HepG2 (cell line): ENCODE data around the gene GFY. TPM values are rescaled to one million over a fixed set of nuclear protein-coding genes. Genes with fewer than 3 reads are reported as not detected.

Source experiments
- ADNP ChIP-seq: sonication (generic); formaldehyde crosslinking; IDR thresholded peaks from 2 replicates; pipeline ENCODE4 v1.4.0; 2020; ENCODE audit warnings: missing genetic modification reagents
- ATF4 ChIP-seq, 2 experiments: fragments of 450-650 bp in 1 of 2; sonication (generic) in 1 of 2; formaldehyde crosslinking; IDR thresholded peaks; 2 replicates each; pipeline versions ENCODE4 v1.5.0 to v1.8.0; 2020 to 2022; ENCODE audit warnings: mild to moderate bottlenecking in 1 of 2, missing genetic modification reagents in 1 of 2
- FOXO1 ChIP-seq: sonication (generic); formaldehyde crosslinking; IDR thresholded peaks from 2 replicates; pipeline ENCODE4 v1.4.0; 2020; ENCODE audit warnings: missing genetic modification reagents
- HDAC6 ChIP-seq: fragments of 200-600 bp; sonication (generic); IDR thresholded peaks from 2 replicates; pipeline ENCODE4 v1.7.0; 2017; ENCODE audit warnings: mild to moderate bottlenecking, antibody characterized with exemption, low read length, low read depth
- JUND ChIP-seq: sonication (generic); formaldehyde crosslinking; IDR thresholded peaks from 2 replicates; pipeline ENCODE4 v1.8.0; 2022; ENCODE audit warnings: mild to moderate bottlenecking, missing genetic modification reagents
- NFKBIZ ChIP-seq: IDR thresholded peaks from 2 replicates; pipeline ENCODE4 v1.6.1; 2018; ENCODE audit warnings: missing genetic modification reagents, missing compliant biosample characterization
- PAX8 ChIP-seq: sonication (generic); formaldehyde crosslinking; IDR thresholded peaks from 2 replicates; pipeline ENCODE4 v1.8.0; 2022; ENCODE audit warnings: mild to moderate bottlenecking, missing genetic modification reagents, borderline replicate concordance
- TBX3 ChIP-seq: fragments of 450-650 bp; IDR thresholded peaks from 2 replicates; pipeline ENCODE4 v1.6.1; 2017; ENCODE audit warnings: antibody characterized with exemption, mild to moderate bottlenecking, inconsistent platforms, borderline replicate concordance
- TMF1 ChIP-seq: sonication (generic); formaldehyde crosslinking; IDR thresholded peaks from 2 replicates; pipeline ENCODE4 v1.8.1; 2022; ENCODE audit warnings: low read depth, missing genetic modification reagents
- ZFP37 ChIP-seq: sonication (generic); formaldehyde crosslinking; IDR thresholded peaks from 2 replicates; pipeline ENCODE4 v1.4.0; 2020; ENCODE audit warnings: missing genetic modification reagents, borderline replicate concordance
- ZMAT5 ChIP-seq: sonication (generic); formaldehyde crosslinking; IDR thresholded peaks from 2 replicates; pipeline ENCODE4 v1.5.0; 2020; ENCODE audit warnings: mild to moderate bottlenecking, low read depth, missing genetic modification reagents, borderline replicate concordance
- ZNF354B ChIP-seq: sonication (generic); formaldehyde crosslinking; IDR thresholded peaks from 2 replicates; pipeline ENCODE4 v1.8.0; 2022; ENCODE audit warnings: mild to moderate bottlenecking, missing genetic modification reagents
- ZNF382 ChIP-seq: sonication (generic); formaldehyde crosslinking; IDR thresholded peaks from 2 replicates; pipeline ENCODE4 v1.5.0; 2020; ENCODE audit warnings: missing genetic modification reagents, mild to moderate bottlenecking, borderline replicate concordance
- ZNF782 ChIP-seq: sonication (generic); formaldehyde crosslinking; IDR thresholded peaks from 2 replicates; pipeline ENCODE4 v1.4.0; 2020; ENCODE audit warnings: missing genetic modification reagents, mild to moderate bottlenecking, borderline replicate concordance
- ZNF788 ChIP-seq: sonication (generic); formaldehyde crosslinking; IDR thresholded peaks from 2 replicates; pipeline ENCODE4 v1.5.0; 2020; ENCODE audit warnings: mild to moderate bottlenecking, missing genetic modification reagents, borderline replicate concordance
- polyA plus RNA-seq, 8 experiments: library from polyadenylated mRNA; depleted of rRNA in 3 of 8; stranded (reverse) in 7 of 8; unstranded in 1 of 8; fragments of >200 nt; fragmentation: Illumina TruSeq in 4 of 8; extraction: Trizol in 4 of 8; gene quantifications; 2 replicates each; pipeline versions ENCODE4 v1.2.1 to v1.2.3, GENCODE V29; 2011 to 2016; ENCODE audit warnings: low read depth in 4 of 8, missing spikeins in 1 of 8, mixed read lengths in 1 of 8; ENCODE audit not compliant: insufficient read depth in 1 of 8
- total RNA-seq, 5 experiments: library from RNA; depleted of rRNA; stranded (reverse); fragments of >200 nt; fragmentation: Illumina TruSeq; extraction: Trizol; gene quantifications; 2 replicates each; pipeline ENCODE4 v1.2.3, GENCODE V29; 2016; ENCODE audit warnings: low read depth in 1 of 5
- TF ChIP-seq, protein P1 (sequence below): sonication (generic); formaldehyde crosslinking; IDR thresholded peaks from 2 replicates; pipeline ENCODE4 v1.4.0; 2020; ENCODE audit warnings: mild to moderate bottlenecking, missing genetic modification reagents
- TF ChIP-seq, protein P2 (sequence below), 2 experiments: sonication (generic) in 1 of 2; formaldehyde crosslinking in 1 of 2; IDR thresholded peaks; 2 replicates each; pipeline versions ENCODE4 v1.5.1 to v1.6.1; 2011 to 2020; ENCODE audit warnings: borderline replicate concordance in 1 of 2, low read depth in 1 of 2, low read length in 1 of 2, mild to moderate bottlenecking in 1 of 2, missing genetic modification reagents in 1 of 2, moderate library complexity in 1 of 2

Gene GFY
- total and polyA plus RNA-seq, 2 of the 13 experiments (the other 11 are each of a cell fraction or from before 2014, with no cell fraction given) = not detected

GRCh38 chr19:49473868-49474541, 48.8 kb downstream of the GFY start, which contains the start of gene FLT3LG (continued):
- TF ChIP-seq, protein P1, sequence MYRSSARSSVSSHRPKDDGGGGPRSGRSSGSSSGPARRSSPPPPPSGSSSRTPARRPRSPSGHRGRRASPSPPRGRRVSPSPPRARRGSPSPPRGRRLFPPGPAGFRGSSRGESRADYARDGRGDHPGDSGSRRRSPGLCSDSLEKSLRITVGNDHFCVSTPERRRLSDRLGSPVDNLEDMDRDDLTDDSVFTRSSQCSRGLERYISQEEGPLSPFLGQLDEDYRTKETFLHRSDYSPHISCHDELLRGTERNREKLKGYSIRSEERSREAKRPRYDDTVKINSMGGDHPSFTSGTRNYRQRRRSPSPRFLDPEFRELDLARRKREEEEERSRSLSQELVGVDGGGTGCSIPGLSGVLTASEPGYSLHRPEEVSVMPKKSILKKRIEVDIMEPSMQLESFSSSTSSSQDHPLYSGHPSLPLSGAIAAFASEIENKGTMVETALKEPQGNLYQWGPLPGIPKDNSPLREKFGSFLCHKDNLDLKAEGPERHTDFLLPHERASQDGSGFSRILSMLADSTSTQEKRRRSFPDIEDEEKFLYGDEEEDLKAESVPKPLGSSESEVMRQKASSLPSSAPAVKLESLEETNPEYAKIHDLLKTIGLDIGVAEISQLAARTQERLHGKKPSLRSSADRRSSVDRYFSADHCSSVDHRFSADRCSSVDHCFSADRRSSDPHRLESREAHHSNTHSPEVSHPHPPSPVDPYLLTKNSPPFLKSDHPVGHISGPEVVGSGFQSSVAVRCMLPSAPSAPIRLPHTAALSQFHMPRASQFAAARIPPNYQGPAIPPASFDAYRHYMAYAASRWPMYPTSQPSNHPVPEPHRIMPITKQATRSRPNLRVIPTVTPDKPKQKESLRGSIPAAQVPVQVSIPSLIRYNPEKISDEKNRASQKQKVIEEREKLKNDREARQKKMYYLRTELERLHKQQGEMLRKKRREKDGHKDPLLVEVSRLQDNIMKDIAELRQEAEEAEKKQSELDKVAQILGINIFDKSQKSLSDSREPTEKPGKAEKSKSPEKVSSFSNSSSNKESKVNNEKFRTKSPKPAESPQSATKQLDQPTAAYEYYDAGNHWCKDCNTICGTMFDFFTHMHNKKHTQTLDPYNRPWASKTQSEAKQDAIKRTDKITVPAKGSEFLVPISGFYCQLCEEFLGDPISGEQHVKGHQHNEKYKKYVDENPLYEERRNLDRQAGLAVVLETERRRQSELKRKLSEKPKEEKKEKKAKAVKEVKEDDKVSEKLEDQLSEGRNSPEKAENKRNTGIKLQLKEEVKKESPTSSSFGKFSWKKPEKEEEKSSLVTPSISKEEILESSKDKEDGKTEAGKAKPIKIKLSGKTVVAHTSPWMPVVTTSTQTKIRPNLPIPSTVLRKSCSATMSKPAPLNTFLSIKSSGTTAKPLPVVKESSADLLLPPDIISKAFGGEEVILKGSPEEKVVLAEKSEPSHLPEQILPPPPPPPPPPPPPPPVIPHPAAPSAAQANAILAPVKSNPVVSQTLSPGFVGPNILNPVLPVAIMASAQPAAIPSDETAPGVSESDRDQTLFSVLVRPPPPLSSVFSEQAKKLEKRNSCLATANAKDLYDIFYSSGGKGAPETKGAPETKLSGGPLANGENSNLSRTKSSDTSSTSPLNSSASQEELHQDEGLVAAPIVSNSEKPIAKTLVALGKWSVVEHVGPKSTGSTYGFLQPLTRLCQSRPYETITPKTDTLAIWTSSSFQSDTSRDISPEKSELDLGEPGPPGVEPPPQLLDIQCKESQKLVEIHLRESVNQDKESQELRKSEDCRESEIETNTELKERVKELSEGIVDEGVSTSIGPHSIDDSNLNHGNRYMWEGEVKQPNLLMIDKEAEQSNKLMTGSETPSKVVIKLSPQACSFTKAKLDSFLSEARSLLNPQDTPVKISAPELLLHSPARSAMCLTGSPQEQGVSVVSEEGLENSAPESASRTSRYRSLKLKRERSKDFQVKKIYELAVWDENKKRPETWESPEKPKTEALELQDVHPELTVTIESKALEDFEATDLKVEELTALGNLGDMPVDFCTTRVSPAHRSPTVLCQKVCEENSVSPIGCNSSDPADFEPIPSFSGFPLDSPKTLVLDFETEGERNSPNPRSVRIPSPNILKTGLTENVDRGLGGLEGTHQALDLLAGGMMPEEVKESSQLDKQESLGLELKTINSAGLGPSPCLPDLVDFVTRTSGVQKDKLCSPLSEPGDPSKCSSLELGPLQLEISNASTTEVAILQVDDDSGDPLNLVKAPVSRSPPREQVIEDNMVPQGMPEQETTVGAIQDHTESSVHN (CRISPR knock-in tag) = no peak
- TF ChIP-seq ADNP (CRISPR knock-in tag) (no peak), ZNF354B (CRISPR knock-in tag) (no peak), ZNF788 (CRISPR knock-in tag) (peak; percentile 61; the same call in 1 of the 2 replicates), FOXO1 (CRISPR knock-in tag) (no peak), TMF1 (CRISPR knock-in tag) (no peak), ZNF382 (CRISPR knock-in tag) (no peak), HDAC6 (no peak), ATF4 (CRISPR knock-in tag; IDR thresholded peaks at IDR 0.05) (no peak), ZMAT5 (CRISPR knock-in tag) (no peak), TBX3 (no peak), ZFP37 (CRISPR knock-in tag) (no peak), NFKBIZ (CRISPR knock-in tag) (no peak), JUND (CRISPR knock-in tag) (no peak), PAX8 (no peak), ZNF782 (CRISPR knock-in tag) (no peak; the same call in 1 of the 2 replicates)
- TF ChIP-seq, protein P2, sequence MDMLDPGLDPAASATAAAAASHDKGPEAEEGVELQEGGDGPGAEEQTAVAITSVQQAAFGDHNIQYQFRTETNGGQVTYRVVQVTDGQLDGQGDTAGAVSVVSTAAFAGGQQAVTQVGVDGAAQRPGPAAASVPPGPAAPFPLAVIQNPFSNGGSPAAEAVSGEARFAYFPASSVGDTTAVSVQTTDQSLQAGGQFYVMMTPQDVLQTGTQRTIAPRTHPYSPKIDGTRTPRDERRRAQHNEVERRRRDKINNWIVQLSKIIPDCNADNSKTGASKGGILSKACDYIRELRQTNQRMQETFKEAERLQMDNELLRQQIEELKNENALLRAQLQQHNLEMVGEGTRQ (IDR thresholded peaks at IDR 0.05; ENCODE audit: low read depth, low read length) = no peak
- TF ChIP-seq, protein P2 (CRISPR knock-in tag; IDR thresholded peaks at IDR 0.05; ENCODE audit: borderline replicate concordance) = no peak
